Gastroesophageal sphincter (tissue), 3 donors: ENCODE data around the gene MAN1A2.

Source experiments
- EP300 ChIP-seq: sonication (generic); formaldehyde crosslinking; IDR thresholded peaks from one replicate; pipeline ENCODE4 v1.6.1; 2017; ENCODE audit warnings: antibody characterized with exemption, mild to moderate bottlenecking
- POLR2A ChIP-seq, 2 donors: fragments of 450-650 bp; IDR thresholded peaks; one replicate each; pipeline ENCODE4 v1.6.1; 2017; ENCODE audit warnings: antibody characterized with exemption in 2 of 2, mild to moderate bottlenecking in 2 of 2, moderate library complexity in 1 of 2
- POLR2AphosphoS5 ChIP-seq: sonication (generic); formaldehyde crosslinking; IDR thresholded peaks from one replicate; pipeline ENCODE4 v1.6.1; 2017; ENCODE audit warnings: antibody characterized with exemption
- TF ChIP-seq, protein P1 (sequence below), 4 experiments: fragments of 200-600 bp in 2 of 4; fragments of 450-650 bp in 2 of 4; sonication (generic) in 1 of 4; IDR thresholded peaks; one replicate each; pipeline ENCODE4 v1.5.1; 2017 to 2019; ENCODE audit warnings: antibody characterized with exemption in 4 of 4, mild to moderate bottlenecking in 2 of 4, moderate library complexity in 2 of 4

DNA sequence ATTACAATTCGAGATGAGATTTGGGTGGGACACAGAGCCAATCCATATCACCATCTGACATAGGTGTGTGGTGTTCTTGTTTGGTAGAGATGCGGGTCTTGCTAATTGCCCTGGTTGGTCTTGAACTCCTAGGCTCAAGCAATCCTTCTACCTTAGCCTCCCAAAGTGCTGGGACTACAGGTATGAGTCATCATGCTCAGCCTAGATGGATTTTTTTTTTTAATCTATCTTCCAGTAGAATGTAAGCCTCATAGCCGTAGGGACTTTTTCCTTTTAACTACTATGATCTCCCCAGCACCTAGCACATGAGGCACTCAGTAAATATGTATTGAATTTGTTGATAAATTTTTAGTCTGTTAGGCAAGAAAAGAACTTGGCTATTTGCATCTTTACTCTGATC is 144.0 kb downstream of the MAN1A2 start:
- TF ChIP-seq, protein P1, sequence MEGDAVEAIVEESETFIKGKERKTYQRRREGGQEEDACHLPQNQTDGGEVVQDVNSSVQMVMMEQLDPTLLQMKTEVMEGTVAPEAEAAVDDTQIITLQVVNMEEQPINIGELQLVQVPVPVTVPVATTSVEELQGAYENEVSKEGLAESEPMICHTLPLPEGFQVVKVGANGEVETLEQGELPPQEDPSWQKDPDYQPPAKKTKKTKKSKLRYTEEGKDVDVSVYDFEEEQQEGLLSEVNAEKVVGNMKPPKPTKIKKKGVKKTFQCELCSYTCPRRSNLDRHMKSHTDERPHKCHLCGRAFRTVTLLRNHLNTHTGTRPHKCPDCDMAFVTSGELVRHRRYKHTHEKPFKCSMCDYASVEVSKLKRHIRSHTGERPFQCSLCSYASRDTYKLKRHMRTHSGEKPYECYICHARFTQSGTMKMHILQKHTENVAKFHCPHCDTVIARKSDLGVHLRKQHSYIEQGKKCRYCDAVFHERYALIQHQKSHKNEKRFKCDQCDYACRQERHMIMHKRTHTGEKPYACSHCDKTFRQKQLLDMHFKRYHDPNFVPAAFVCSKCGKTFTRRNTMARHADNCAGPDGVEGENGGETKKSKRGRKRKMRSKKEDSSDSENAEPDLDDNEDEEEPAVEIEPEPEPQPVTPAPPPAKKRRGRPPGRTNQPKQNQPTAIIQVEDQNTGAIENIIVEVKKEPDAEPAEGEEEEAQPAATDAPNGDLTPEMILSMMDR (IDR thresholded peaks at IDR 0.05) = no peak
- TF ChIP-seq POLR2A (IDR thresholded peaks at IDR 0.05) (no peak), POLR2AphosphoS5 (no peak), EP300 (no peak)
